HL-60/S4 (cell line): ENCODE results near the gene MRPS17.

Source experiments
- in situ Hi-C: fragments of 300-500 bp; cut with MboI; formaldehyde crosslinking; loops from 2 replicates; pipeline ENCODE4 v1.14.3; 2022; ENCODE audit warnings: low sequenced_read_pairs

Gene MRPS17

GRCh38 chr7:55970561-55970960 lies 18.9 kb downstream of the MRPS17 start:
- in situ Hi-C loops = no loop called here

GRCh38 chr7:55970978-55971377 lies 19.3 kb downstream of the MRPS17 start:
- in situ Hi-C loops = no loop called here

- in situ Hi-C loops = no loop called here
Observed at GRCh38 chr7:55973747-55974250, 22.1 kb downstream of the MRPS17 start.

GRCh38 chr7:55975988-55976633 lies 24.4 kb downstream of the MRPS17 start:
- in situ Hi-C loops = no loop called here

GRCh38 chr7:55977831-55978230 lies 26.2 kb downstream of the MRPS17 start:
- in situ Hi-C loops = no loop called here

- in situ Hi-C loops = no loop called here
Observed at GRCh38 chr7:55980266-55980665, 28.6 kb downstream of the MRPS17 start.

GRCh38 chr7:55983537-55983936 lies 31.9 kb downstream of the MRPS17 start:
- in situ Hi-C loops = no loop called here

GRCh38 chr7:55992346-55992745 lies 40.7 kb downstream of the MRPS17 start:
- in situ Hi-C loops = no loop called here

GRCh38 chr7:55996856-55997500 lies 45.3 kb downstream of the MRPS17 start:
- in situ Hi-C loops = no loop called here

- in situ Hi-C loops = loop anchor here (10.0 kb wide), 1 partner anchor 71 kb away; no protein-coding TSS in a partner anchor
Observed at GRCh38 chr7:56003749-56004148, 52.1 kb downstream of the MRPS17 start.
